ENCODE measurements around the gene NAV2.

- TF ChIP-seq CTCF (conservative IDR thresholded peaks at IDR 0.05 in 1 of 2, IDR thresholded peaks at IDR 0.05 in 1 of 2; ENCODE audit: low read depth in 1 of 2, low read length in 2 of 2) (no peak), EZH2 (IDR thresholded peaks at IDR 0.05; ENCODE audit: low read length, missing control alignments) (no peak)
Observed at GRCh38 chr11:20032577-20033260, 320.1 kb downstream of the NAV2 start.
